ENCODE results near the gene SLC38A3. TPM values are rescaled to one million over a fixed set of nuclear protein-coding genes. Genes with fewer than 3 reads are reported as not detected.

SLC38A3 gene
- total RNA-seq, 1 donor from 2014 or later: 2.0 TPM

DNA sequence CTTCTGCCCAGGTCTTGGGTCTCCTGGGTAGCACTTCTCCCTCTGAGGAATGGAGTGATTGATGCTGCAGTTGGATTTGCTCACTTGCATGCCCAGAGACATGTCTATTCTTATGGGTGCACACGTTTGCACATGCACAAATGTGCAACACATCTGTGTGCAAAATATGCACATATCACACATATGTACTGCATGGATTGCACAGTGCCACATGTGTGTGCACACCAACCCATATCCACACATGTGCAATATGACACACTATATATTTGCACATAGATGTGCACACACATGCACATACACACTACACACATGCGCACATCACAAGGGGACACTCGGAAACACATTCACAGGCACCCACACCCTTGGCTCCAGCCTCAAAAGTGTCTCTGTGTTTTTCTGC, 63.2 kb downstream of the SLC38A3 start:
- H3K9me3 ChIP-seq: no peaks in the 10 kb centered on the region
- no peak for DNase-seq (ENCODE audit: extremely low spot score in 2 of 2)
- H3K27ac ChIP-seq: peak overlapping the region; percentile 98
- H3K4me1 ChIP-seq: peaks cover 98% of the 10 kb centered on the region
- peak overlapping the region; percentile 37 to 46 for H3K4me3 ChIP-seq
- no peaks in the 10 kb centered on the region for H3K27me3 ChIP-seq
- TF ChIP-seq POLR2AphosphoS5 (IDR thresholded peaks at IDR 0.05; ENCODE audit: insufficient read depth in 1 of 2, low read depth in 1 of 2) (no peak), POLR2A (IDR thresholded peaks at IDR 0.05) (no peak)
- TF ChIP-seq, protein P1, sequence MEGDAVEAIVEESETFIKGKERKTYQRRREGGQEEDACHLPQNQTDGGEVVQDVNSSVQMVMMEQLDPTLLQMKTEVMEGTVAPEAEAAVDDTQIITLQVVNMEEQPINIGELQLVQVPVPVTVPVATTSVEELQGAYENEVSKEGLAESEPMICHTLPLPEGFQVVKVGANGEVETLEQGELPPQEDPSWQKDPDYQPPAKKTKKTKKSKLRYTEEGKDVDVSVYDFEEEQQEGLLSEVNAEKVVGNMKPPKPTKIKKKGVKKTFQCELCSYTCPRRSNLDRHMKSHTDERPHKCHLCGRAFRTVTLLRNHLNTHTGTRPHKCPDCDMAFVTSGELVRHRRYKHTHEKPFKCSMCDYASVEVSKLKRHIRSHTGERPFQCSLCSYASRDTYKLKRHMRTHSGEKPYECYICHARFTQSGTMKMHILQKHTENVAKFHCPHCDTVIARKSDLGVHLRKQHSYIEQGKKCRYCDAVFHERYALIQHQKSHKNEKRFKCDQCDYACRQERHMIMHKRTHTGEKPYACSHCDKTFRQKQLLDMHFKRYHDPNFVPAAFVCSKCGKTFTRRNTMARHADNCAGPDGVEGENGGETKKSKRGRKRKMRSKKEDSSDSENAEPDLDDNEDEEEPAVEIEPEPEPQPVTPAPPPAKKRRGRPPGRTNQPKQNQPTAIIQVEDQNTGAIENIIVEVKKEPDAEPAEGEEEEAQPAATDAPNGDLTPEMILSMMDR (IDR thresholded peaks at IDR 0.05): no peak
- intact Hi-C loops (cut with DNase I): no loop called here
- H3K36me3 ChIP-seq: no peaks in the 10 kb centered on the region

DNA sequence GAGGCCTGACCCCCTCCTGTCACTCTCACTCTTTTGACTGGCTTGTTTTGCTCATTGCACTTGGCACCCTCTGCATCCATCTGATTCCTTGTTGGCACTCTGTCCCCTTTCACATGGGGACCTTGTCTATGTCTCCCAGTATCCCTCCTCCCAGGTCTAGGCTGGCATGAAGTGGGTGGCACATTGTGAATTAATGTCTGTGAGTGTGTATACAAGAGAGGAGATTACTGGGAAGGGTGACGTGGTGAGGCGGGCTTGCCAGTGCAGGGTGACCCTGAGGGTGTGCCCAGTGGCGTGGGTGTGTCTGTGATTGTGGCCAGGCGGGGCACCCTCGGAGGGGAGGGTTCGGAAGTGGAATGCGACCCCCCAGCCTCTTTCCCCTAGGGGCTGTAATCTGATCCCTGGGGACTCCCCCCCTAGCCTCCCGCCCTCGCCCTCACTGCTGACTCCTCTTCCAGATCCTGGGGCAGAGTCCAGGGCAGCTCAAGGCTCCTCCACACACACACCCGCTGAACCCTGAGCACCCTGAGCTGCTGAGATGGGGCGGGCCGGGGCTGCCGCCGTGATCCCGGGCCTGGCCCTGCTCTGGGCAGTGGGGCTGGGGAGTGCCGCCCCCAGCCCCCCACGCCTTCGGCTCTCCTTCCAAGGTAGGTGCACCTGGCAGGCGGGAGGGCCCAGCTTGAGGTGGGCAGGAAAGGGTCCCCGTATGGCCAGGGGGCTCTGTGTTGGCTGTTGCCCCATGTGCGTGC, 63.8 kb downstream of the SLC38A3 start, which contains the start of gene SEMA3B:
Gene SEMA3B, plus strand, starts transcription at position 445 of the 749 bp plus-strand sequence. Its CDS starts 94 bp downstream, at position 539.
- Histone ChIP-seq H3K36me3 (no peaks in the 10 kb centered on the region), H3K9me3 (no peaks in the 10 kb centered on the region), H3K4me3 (peak within 1 kb of the TSS; percentile 37 to 46), H3K27me3 (no peaks in the 10 kb centered on the region), H3K27ac (peak within 1 kb of the TSS; percentile 98), H3K4me1 (peaks cover 99% of the 10 kb centered on the region)
- DNase-seq (ENCODE audit: extremely low spot score in 2 of 2): no peak
- TF ChIP-seq POLR2A (IDR thresholded peaks at IDR 0.05) (peak in 1 of 2 donors; percentile 31), POLR2AphosphoS5 (IDR thresholded peaks at IDR 0.05; ENCODE audit: insufficient read depth in 1 of 2, low read depth in 1 of 2) (peak in 1 of 2 donors; percentile 70)
- TF ChIP-seq, protein P1 (IDR thresholded peaks at IDR 0.05): no peak
- intact Hi-C loops (cut with DNase I): no loop called here

DNA sequence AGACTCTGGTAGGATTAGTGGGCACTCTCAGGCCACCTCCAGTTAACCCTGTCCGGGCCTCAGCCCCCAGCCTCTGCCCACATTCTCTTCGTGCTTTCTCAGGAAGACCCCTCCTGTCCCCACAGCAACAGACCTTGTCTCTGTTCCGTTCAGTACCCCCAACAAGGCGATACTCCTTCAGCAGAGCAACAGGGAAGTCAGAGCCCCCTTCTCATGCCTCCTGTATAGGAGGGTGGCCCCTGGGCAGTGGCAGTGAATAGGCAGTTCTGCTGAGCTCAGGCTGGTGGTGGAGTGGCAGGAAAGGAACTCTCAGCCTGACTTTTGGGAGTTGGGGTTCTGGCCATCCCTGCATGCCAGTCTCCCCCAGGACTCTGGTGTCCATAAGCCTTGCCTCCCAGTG, 64.4 kb downstream of the SLC38A3 start:
- intact Hi-C loops (cut with DNase I): no loop called here
- no peak for DNase-seq (ENCODE audit: extremely low spot score in 2 of 2)
- peak overlapping the region; percentile 98 for H3K27ac ChIP-seq
- TF ChIP-seq, protein P1 (IDR thresholded peaks at IDR 0.05): no peak
- TF ChIP-seq POLR2A (IDR thresholded peaks at IDR 0.05): no peak
- TF ChIP-seq POLR2AphosphoS5 (IDR thresholded peaks at IDR 0.05; ENCODE audit: insufficient read depth in 1 of 2, low read depth in 1 of 2): no peak
- H3K36me3 ChIP-seq: no peaks in the 10 kb centered on the region
- H3K4me1 ChIP-seq: peaks cover 99% of the 10 kb centered on the region
- no peaks in the 10 kb centered on the region for H3K27me3 ChIP-seq
- H3K4me3 ChIP-seq: peak overlapping the region; percentile 37 to 40
- H3K9me3 ChIP-seq: no peaks in the 10 kb centered on the region

DNA sequence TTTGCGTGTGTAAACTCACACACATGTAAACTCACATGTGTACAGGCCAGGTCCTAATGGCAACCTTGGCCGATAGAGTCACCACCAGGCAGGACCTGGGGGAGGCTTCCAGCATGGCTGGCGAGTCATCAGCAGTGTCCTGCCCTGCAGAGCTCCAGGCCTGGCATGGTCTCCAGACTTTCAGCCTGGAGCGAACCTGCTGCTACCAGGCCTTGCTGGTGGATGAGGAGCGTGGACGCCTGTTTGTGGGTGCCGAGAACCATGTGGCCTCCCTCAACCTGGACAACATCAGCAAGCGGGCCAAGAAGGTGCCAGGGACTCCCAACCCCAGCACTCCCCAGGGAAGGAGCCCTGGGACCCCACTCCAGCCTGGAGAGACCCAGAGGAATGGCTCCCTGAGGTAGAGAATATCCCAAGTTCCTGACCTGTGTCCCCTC, 64.9 kb downstream of the SLC38A3 start:
- Histone ChIP-seq H3K27ac (peak overlapping the region; percentile 98), H3K36me3 (no peaks in the 10 kb centered on the region), H3K4me1 (peaks cover 97% of the 10 kb centered on the region), H3K4me3 (peak overlapping the region; percentile 37 to 40), H3K27me3 (no peaks in the 10 kb centered on the region), H3K9me3 (no peaks in the 10 kb centered on the region)
- TF ChIP-seq, protein P1 (IDR thresholded peaks at IDR 0.05): no peak
- TF ChIP-seq POLR2AphosphoS5 (IDR thresholded peaks at IDR 0.05; ENCODE audit: insufficient read depth in 1 of 2, low read depth in 1 of 2) (no peak), POLR2A (IDR thresholded peaks at IDR 0.05) (no peak)
- DNase-seq (ENCODE audit: extremely low spot score in 2 of 2): no peak
- intact Hi-C loops (cut with DNase I): loop anchor here (2.0 to 10.0 kb wide), 3 partner anchors 43 to 145 kb away; no protein-coding TSS in a partner anchor
